Stimulated activated CD4-positive, alpha-beta T cell treated with anti-CD3 and anti-CD28 coated beads, TNF-alpha, amount 100 ng/mL, for 4 hours (primary cell): Measurements from ENCODE around the gene ARSG.

Experiments
- DNase-seq, 3 experiments: peaks; one replicate each; pipeline ENCODE4 v3.0.0-alpha.2; 2020; ENCODE audit warnings: low read depth in 3 of 3

ARSG gene

DNA sequence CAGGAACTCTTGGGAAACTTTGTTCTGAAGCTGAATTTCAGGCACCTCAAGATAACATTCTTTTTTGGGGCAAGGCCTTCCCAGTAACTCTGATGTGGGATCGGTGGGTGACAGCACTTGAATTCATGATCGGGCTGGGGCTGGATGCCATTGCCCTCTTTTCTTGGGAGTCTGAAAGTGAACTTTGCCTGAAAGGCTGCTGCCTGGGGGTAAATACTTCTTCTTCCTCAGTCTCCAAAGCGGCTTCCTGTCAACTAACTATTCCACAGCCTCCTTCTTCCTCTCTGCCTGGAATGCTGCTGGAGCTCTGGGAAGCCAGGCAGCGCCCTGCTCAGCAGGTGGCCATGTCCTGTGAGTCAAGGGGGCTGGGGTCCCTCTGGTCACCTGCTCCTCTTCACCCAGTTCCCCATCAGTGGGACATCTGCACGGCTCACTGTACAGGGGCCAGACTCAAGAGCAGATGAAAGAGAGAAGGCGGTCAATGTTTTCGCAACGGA is 86.5 kb downstream of the ARSG start:
- no peak for DNase-seq

GRCh38 chr17:68378268-68379176 is 87.2 kb downstream of the ARSG start:
- DNase-seq, result no peak

- no peak for DNase-seq
These were observed 87.8 kb downstream of the ARSG start for GRCh38 chr17:68379177-68379510.

GRCh38 chr17:68379692-68380677 is 88.7 kb downstream of the ARSG start:
- no peak for DNase-seq

- no peak for DNase-seq
These were observed 90.0 kb downstream of the ARSG start for GRCh38 chr17:68381076-68381900.

DNA sequence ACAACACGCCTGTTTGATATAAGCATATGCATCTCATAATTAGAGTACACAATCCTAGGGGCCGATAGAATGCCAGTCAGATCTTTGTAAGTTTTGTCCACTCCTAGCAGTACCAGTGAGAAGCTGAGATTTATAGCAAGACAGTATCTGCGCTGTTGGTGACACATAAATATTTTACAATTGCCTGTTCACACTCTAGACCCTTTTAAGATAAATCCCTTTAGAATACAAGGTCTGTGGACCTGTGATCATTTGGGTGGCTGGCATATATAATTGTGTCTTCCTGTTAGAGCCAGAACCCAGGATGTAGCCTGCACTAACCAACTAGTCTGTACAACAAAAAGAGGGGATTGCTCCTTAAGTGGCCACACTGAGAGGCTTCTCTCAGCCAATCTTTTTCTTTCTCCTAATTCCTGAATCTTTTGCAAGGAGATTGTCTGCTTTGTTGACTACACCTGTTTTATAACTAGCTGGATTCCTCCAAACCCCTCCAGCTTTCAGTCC is 91.3 kb downstream of the ARSG start:
- DNase-seq, result no peak

- no peak for DNase-seq
These were observed 91.8 kb downstream of the ARSG start for GRCh38 chr17:68383120-68383442.

DNA sequence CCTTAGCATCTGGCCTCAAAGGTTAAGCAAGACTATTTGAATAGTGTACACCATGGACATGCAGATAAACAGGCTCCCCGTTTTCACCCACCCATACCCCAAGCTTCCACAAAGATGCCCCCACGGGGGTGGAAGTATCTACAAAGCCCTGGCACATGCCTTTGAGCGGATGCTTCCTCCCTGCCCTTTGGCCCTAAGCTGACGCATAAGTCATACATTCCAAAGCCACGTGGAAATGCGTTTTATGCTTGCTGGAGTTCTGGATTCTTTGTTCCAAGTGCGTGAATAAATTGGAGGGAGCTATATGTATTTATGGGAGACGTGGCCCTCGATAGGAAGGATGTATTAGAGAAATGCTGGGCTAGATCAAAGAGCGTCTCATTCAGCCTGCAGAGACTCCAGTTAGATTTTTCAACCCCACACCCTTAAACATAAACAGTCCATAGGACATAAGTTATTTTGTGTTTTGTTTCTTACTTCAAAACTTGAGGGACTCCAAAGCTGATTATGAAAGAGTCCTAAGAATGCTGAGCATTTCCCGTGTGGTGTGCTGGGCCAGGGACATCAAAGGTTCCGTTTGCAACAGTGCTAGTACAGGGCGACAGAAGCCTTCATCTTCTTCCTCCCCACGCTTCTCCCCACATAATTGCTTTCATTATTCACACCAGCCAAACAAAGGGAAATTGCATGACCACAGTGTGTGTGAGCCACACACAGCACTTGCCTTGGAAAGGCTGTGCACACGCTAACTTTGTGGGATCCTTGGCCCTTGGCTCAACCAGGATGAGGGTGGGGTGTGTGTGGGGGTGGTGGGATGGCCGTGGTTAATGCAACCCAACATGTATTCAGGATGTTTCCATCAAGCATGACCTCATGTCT is 92.4 kb downstream of the ARSG start:
- DNase-seq, result no peak

DNA sequence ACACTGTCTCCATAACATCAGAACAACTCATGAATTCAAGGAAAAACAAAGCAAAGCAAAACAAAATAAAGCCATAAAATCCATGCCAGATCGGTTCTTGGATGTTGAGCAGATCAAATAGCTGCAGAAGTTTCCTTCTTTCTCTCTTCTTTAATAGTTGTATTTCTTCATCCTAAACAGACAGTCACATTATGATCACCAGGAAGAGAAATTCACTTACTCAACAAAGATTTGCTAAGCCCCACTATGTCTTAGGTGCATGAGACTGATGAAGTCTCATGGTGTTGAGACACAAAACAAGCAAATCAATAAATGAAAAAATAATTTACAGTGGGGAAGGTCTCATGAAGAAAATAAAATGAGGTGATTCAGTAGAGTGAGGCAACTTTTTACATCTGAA is 93.2 kb downstream of the ARSG start:
- no peak for DNase-seq

GRCh38 chr17:68384941-68385340 is 93.6 kb downstream of the ARSG start:
- DNase-seq, result no peak

DNA sequence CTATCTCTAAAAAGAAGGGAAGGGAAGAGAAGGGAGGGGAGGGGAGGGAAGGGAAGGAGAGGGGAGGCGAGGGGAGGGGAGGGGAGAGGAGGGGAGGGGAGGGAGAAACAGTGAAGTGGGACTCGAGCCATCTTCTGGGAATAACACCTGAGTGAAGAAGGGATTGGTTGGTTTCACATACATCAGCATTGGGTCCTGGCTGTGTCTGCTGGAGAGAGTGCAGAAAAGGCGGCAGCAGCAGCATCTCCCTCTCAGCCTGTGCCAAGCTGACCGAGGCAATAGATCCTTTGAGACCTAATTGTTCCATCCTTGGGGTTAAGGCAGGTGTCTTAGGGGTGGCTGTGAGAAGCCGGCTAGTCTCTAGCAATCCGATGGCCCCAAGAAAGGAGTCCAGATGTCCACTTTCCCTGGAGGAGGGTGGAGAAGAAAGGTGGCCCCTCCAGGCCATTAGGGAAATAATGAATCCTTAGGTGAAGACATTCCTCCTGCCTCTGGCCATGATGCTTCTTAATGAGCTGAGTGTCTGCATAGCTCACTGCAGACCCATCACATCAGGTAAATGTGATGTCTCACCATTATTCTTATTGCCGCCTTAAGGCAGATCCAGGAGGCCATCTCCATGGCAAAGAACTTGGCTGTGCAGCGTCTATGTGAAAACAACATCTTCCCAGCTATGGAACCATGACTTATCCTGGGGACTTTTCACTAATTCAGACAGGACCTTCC is 94.4 kb downstream of the ARSG start:
- DNase-seq, result no peak

DNA sequence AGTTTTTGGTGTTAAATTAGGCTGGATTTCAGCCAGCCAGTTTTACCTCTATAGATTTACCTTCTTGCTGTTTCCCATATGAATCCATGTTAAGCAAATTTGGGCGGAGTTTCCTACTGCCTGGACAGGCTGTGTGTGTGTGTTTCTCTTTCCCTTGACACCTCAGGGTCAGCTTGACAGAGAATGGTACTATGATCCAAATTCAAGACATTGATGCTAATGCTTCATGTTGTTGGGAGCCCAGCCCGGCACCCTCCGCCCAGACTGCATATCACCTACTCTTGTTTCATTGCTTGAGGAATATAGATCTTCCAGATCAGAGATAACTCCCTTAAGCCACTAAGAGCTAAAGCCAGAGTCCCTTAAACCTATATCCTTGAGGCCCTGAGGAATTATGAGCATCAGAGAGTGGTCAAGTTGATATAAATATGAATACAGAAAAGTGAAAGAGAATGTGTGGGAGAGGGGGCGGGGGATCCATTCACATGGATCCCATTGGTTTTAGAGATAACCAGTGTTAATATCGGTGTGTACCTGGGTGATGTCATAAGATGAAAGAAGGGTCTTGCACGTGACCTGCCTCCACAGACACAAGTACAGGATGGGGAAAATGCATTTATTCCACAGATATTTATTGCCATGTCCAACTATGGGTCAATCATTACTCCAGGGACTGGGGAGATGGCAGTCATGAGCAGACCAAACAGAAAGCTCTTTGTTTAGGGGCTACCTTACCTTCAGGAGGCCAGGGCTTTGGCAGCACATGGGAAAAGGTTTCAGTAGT is 96.3 kb downstream of the ARSG start:
- no peak for DNase-seq

GRCh38 chr17:68389041-68389440 is 97.7 kb downstream of the ARSG start:
- DNase-seq, result no peak

- no peak for DNase-seq
These were observed 99.7 kb downstream of the ARSG start for GRCh38 chr17:68390888-68391545.

DNA sequence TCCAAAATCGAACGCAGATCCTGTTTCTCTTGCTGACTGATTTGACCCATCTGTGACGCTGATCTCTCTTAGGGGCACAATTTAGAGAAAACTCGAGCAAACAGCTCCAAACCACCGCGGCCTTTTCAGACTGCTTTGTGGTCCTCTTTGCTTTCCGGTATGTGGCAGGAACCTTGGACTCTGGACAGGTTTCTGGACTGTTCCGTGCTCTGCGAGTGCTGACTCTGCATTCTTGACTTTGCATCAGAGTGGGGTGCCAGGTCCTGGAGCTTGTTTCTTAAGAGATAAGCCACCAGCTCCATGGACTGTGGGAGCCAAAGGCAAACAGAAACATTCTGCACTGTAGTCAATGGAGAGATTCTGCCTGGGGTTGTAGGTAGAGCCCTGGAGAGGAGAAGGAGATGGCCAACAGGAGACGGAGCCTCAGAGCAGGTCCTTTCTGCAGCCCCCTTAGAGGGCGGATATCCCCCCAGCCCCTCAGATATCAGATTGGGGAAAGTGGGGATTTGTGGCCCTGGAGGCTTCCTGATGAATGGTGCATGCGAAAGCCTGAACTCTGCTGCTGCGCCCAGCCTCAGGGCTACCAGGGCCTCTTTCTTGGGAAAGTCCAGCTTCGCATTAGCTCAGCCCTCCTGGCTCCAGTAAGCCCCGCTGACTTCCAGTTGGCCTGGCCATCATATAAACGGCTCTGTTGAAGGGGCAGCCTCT is 100.4 kb downstream of the ARSG start:
- DNase-seq, result no peak

- no peak for DNase-seq
These were observed 103.5 kb downstream of the ARSG start for GRCh38 chr17:68394608-68395331.
